Mesodermal cell (in vitro differentiated cells): ENCODE data around the gene HSD17B3.
"Not testable (repeated sequence)": the region's sequence is repeated elsewhere in the genome, so short reads cannot be mapped to it uniquely, and the experiment has no call there.

Experiments
- H3K27ac ChIP-seq: 2 replicates; pipeline ENCODE4 v1.7.0; 2013; ENCODE audit warnings: mild to moderate bottlenecking, low read depth, low read length, moderate library complexity; ENCODE audit not compliant: severe bottlenecking
- H3K36me3 ChIP-seq: 2 replicates; pipeline ENCODE4 v1.7.1; 2013; ENCODE audit warnings: mild to moderate bottlenecking, low read length, moderate library complexity; ENCODE audit not compliant: control insufficient read depth, insufficient read depth
- H3K4me1 ChIP-seq: one replicate; pipeline ENCODE4 v1.7.1; 2013; ENCODE audit warnings: mild to moderate bottlenecking, low read length; ENCODE audit not compliant: insufficient read depth, control insufficient read depth, poor library complexity, severe bottlenecking
- H3K4me3 ChIP-seq: 2 replicates; pipeline ENCODE4 v1.7.0; 2013; ENCODE audit warnings: low read length, control low read depth, mild to moderate bottlenecking; ENCODE audit not compliant: insufficient read depth, poor library complexity, severe bottlenecking; ENCODE audit errors: extremely low read depth
- H3K9me3 ChIP-seq: 2 replicates; pipeline ENCODE4 v1.7.1; 2013; ENCODE audit warnings: mild to moderate bottlenecking, low read length, moderate library complexity; ENCODE audit not compliant: control insufficient read depth
- WGBS, 2 experiments: methylation state at CpG; one replicate each; pipeline ENCODE4 v1.1.5; 2013; ENCODE audit warnings: missing lambda C conversion rate in 2 of 2; ENCODE audit not compliant: insufficient coverage in 2 of 2; 5-methylcytosine and 5-hydroxymethylcytosine counted together

Gene HSD17B3

DNA sequence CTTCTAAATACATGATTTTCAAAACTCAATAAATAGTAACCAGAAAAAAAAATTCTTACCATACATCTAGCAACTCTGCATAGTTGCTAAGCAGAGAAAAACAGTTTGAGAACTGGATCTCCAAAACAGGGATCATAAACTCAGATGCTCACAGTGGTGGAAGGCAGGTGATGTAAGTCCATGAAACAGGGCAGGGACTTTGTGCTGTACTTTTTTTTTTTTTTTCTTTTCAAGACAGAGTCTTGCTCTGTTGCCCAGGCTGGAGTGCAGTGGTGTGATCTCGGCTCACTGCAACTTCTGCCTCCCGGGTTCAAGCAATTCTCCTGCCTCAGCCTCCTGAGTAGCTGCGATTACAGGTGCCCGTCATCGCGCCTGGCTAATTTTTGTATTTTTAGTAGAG, 5.0 kb upstream of the HSD17B3 start:
- H3K36me3 ChIP-seq, H3K4me1 ChIP-seq, H3K27ac ChIP-seq, H3K4me3 ChIP-seq, H3K9me3 ChIP-seq: not testable (repeated sequence)
- WGBS, 2 experiments, result 96 to 100% methylated on average over 4 to 5 of the region's 6 CpGs

DNA sequence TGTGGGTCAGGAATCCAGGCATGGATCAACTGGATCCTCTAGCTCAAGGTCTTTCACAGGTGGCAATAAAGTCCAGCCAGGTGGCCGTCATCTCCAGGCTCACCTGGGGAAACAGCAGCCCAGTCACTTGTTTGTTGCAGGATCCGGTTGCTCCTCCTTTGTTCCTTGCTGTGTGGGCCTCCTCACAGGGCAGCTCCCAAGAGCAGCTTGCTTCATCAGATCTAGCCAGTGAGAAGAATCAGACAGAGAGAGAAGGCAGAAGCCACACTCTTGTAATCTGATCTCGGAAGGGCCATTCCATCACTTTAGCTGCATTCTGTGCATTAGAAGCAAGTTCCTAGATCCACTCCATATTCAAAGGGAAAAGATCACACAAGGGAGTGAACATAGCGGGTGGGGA, 3.2 kb upstream of the HSD17B3 start:
- Histone ChIP-seq H3K36me3 (no peaks in the 10 kb centered on the region), H3K27ac (no peak overlapping the region), H3K9me3 (no peaks in the 10 kb centered on the region), H3K4me1 (peaks cover 3% of the 10 kb centered on the region), H3K4me3 (no peak overlapping the region)
- WGBS, 2 experiments, result 70 to 72% methylated on average over 3 of the region's 4 CpGs

DNA sequence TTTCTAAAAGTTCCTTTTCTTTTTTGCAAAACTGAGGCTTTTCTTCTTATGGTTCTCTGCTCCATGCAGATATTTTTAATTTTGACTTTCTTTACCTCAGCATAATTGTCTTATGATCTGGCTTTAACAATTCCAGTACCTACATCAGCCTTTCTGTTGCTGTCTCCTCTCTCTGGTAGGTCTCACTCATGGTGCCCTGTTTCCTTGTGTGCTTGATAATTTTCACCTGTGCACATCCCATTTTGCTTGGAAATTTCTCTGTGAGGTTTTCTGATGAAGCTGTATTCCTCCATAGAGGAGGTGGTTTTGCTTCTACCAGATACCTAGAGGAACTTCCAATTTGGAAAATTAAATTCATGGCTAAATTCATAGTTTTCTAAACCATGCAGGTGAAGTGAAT, 2.3 kb upstream of the HSD17B3 start:
- no peaks in the 10 kb centered on the region for H3K36me3 ChIP-seq
- H3K4me3 ChIP-seq, result no peak overlapping the region
- H3K9me3 ChIP-seq, result no peaks in the 10 kb centered on the region
- no peak overlapping the region for H3K27ac ChIP-seq
- peaks cover 8% of the 10 kb centered on the region for H3K4me1 ChIP-seq

DNA sequence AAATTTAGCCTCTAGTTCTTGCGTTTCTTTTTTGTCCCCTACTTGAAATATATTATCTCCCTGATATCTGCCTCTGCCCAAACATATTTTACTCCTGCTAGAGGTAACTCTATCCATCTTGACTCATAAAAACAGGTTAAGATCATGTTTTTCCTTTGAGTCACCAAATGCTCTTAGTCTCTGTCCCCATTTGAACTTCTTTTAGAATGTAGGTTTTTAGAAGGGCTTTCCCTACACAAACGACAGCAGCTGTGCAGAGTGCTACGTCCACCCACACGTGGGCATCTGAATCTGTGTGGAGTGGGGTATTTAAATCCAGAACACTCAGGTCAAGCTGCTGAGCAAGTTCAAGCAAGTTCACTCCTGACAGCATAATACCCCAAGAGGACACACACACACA, 2.2 kb downstream of the HSD17B3 start:
- no peaks in the 10 kb centered on the region for H3K9me3 ChIP-seq
- H3K4me3 ChIP-seq, result no peak overlapping the region
- H3K4me1 ChIP-seq, result peaks cover 8% of the 10 kb centered on the region
- no peaks in the 10 kb centered on the region for H3K36me3 ChIP-seq
- no peak overlapping the region for H3K27ac ChIP-seq
- WGBS, 2 experiments, result 91 to 100% methylated on average over 1 of the region's 4 CpGs

DNA sequence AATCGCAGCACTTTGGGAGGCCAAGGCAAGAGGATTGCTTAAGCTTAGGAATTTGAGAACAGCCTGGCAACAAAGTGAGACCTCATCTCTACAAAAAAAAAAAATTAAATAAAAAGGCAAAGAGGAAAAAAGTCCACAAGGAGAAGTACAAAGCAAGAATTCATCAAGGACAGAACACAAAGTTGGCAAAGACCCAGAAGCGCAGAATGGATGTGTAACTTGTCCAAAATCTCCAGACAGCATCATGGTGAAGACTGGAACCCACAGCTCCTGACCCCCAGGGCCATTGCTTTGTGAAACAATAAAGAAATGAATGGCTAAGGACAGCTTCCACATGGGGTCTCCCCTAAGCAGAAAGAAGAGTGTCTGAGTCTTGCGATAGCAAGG, 7.8 kb downstream of the HSD17B3 start:
- WGBS, 2 experiments, result 89 to 100% methylated on average over 1 to 2 of the region's 3 CpGs
- Histone ChIP-seq H3K4me1 (no peaks in the 10 kb centered on the region), H3K9me3 (no peaks in the 10 kb centered on the region), H3K36me3 (no peaks in the 10 kb centered on the region), H3K27ac (no peak overlapping the region), H3K4me3 (no peak overlapping the region)

DNA sequence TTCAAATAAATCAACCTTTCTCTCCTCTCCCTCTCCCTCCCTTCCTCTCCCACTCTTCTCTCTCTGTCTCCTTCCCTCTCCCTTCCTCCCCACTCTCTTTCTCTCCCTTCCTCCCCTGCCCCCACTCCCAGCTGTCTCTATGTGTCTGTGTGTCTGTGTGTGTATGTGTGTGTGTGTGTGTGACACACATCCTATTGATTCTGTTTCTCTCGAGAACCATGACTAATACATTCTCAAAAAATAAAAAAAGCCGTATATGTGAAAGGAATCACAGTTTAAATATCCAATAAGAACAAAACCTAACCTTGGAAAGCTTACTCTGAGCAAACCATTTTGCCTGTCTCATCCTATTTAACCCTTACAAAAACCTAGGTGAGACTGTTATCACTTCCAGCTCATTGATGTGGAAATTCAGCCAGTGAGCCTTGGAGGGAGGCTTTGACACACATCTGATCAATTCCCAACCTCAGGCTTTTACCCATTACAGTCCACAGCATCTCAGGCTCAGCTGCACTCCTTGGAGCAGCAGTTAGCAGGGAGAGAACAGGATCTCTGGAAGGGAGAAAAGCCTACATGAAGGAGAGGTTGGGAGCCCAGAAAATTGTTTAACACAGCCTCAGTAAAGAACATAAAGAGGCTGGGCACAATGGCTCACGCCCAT, 8.3 kb downstream of the HSD17B3 start:
- Histone ChIP-seq H3K4me1 (no peaks in the 10 kb centered on the region), H3K4me3 (no peak overlapping the region), H3K9me3 (no peaks in the 10 kb centered on the region), H3K27ac (no peak overlapping the region), H3K36me3 (no peaks in the 10 kb centered on the region)
- 100% methylated on average over 2 of the region's 3 CpGs; no CpG with 5 or more reads in 1 of the 2 experiments for WGBS, 2 experiments

DNA sequence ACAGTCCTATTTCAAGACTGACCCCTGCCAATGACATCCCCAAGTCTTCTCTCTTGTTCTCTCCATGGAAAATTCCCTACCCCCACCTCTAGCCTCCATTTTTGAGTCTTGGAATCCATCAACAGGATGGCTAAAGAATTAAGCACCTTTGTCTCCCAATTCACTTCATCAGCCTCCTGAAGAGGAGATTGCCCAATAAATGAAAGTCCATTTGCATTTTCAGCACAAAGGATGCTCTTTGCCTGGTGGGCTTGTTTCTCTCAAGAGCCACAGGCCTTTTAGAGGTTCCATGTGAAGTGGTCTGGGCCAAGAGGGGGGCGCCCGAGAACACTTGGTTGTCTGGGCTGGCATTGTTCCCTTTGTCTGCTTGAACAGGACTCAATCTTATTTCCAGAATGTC, 12.6 kb downstream of the HSD17B3 start:
- H3K4me1 ChIP-seq, result no peaks in the 10 kb centered on the region
- H3K4me3 ChIP-seq, result no peak overlapping the region
- H3K36me3 ChIP-seq, result no peaks in the 10 kb centered on the region
- 81 to 88% methylated on average over 2 of the region's 2 CpGs for WGBS, 2 experiments
- H3K9me3 ChIP-seq, result peaks cover 9% of the 10 kb centered on the region
- no peak overlapping the region for H3K27ac ChIP-seq

DNA sequence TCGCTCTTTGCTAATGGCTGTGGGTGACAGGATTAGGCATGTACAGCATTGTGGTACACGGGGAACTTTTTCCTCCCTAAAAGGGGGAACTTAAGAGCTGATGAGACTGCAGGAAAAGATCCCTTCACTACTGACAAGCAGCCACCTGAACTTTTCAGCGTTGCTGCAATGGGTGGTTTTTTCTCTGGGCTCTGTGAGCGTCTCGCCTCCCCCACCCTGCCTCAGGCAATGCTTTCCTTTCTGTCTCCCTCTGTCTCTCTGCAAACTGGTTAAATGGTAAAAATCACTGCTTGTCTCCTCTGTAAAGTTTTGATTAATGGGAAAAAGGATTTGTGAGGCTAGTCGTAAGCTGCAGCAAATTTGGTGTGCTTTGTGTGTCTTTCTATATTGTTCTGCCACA, 20.3 kb downstream of the HSD17B3 start:
- Histone ChIP-seq H3K4me3 (no peak overlapping the region), H3K27ac (no peak overlapping the region), H3K4me1 (no peaks in the 10 kb centered on the region), H3K36me3 (no peaks in the 10 kb centered on the region), H3K9me3 (peaks cover 12% of the 10 kb centered on the region)
- WGBS, 2 experiments, result 86 to 100% methylated on average over 1 to 4 of the region's 6 CpGs

DNA sequence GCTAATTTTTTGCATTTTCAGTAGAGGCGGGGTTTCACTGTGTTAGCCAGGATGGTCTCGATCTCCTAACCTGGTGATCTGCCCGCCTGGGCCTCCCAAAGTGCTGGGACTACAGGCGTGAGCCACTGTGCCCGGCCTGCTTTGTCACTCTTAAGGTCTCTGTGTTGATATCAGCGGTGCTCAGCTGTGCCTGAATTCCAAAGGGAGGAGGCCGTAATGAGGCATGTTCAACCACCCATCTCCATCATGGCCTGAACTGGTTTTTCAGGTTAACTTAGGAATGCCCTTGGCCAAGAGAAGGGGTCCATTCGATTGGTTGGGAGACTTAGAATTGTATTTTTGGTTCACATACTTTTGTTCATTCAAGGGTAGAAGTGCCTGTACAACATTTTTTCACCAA, 22.0 kb downstream of the HSD17B3 start:
- Histone ChIP-seq H3K4me3 (no peak overlapping the region), H3K9me3 (peaks cover 8% of the 10 kb centered on the region), H3K4me1 (no peaks in the 10 kb centered on the region), H3K27ac (no peak overlapping the region), H3K36me3 (no peaks in the 10 kb centered on the region)
- 84 to 90% methylated on average over 3 to 7 of the region's 8 CpGs for WGBS, 2 experiments

DNA sequence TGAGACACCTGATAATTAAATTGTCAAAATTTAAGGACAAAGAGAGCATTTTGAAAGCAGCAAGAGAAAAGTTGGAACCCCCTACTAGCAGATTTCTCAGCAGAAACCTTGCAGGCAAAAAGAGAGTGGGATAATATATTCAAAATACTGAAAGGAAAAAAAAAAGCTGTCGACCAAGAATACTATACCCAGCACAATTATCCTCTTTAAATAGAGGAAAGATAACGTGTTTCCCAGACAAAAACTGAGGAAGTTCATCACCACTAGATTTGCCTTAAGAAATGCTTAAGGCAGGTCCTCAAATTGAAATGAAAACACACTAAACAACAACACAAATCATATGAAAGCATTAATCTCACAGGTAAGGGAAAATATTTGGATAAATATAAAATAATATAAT, 27.0 kb downstream of the HSD17B3 start:
- no CpG with 5 or more reads among the region's 2 CpGs for WGBS, 2 experiments
- H3K4me1 ChIP-seq, result no peaks in the 10 kb centered on the region
- no peaks in the 10 kb centered on the region for H3K36me3 ChIP-seq
- H3K27ac ChIP-seq, result no peak overlapping the region
- no peak overlapping the region for H3K4me3 ChIP-seq
- H3K9me3 ChIP-seq, result peaks cover 15% of the 10 kb centered on the region

DNA sequence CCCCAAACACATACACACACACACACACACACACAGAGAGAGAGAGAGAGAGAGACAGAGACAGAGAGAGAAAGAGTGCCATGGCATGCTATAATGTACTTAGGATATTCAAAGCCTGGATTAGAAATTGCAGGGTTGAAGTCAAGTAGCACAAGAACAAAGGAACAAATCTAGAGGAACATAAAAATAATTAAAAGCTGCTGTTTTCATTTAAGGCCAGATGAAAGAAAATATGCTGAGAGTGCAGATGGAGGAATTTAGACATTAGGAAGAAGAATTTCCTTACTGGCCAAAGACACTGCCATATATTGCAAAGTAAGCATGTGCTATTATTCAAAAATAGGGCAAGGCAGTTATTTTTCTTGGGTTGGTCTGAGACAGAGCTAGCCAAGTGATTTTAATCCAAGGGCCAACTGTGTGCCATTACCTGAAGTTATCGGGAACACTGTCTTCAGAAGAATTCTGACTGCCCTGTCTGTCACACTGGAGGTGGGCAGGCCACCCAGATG, 31.7 kb downstream of the HSD17B3 start:
- no peak overlapping the region for H3K27ac ChIP-seq
- no peaks in the 10 kb centered on the region for H3K36me3 ChIP-seq
- 100% methylated on average over 1 of the region's 1 CpG for WGBS, 2 experiments
- H3K4me3 ChIP-seq, result no peak overlapping the region
- H3K9me3 ChIP-seq, result peaks cover 15% of the 10 kb centered on the region
- H3K4me1 ChIP-seq, result no peaks in the 10 kb centered on the region
